Ascending aorta (tissue), 2 donors: Measurements from ENCODE around the gene KANK2. TPM values are rescaled to one million over a fixed set of nuclear protein-coding genes. Genes with fewer than 3 reads are reported as not detected.
A peak's percentile ranks its signal among the peaks of the same experiment; 100 is the strongest.

Source experiments
- DNase-seq, 2 donors: peaks; one replicate each; pipeline ENCODE4 v3.0.0-alpha.2; 2019; ENCODE audit warnings: low spot score in 2 of 2
- H3K27ac ChIP-seq, 2 donors: fragments of 200-600 bp; sonication (generic); one replicate each; pipeline ENCODE4 v1.5.1; 2016 to 2017; ENCODE audit warnings: mild to moderate bottlenecking in 1 of 2
- H3K27me3 ChIP-seq: fragments of 200-600 bp; sonication (generic); one replicate; pipeline ENCODE4 v1.5.1; 2017
- H3K36me3 ChIP-seq, 2 donors: fragments of 200-600 bp; sonication (generic); one replicate each; pipeline ENCODE4 v1.5.1; 2016
- H3K4me1 ChIP-seq, 2 donors: fragments of 200-600 bp; sonication (generic); one replicate each; pipeline ENCODE4 v1.5.1; 2016 to 2017; ENCODE audit warnings: mild to moderate bottlenecking in 1 of 2
- H3K4me3 ChIP-seq, 2 donors: fragments of 200-600 bp; sonication (generic); one replicate each; pipeline ENCODE4 v1.5.1; 2016 to 2017; ENCODE audit warnings: mild to moderate bottlenecking in 1 of 2
- H3K9me3 ChIP-seq, 2 donors: fragments of 200-600 bp; sonication (generic); one replicate each; pipeline ENCODE4 v1.5.1; 2016
- CTCF ChIP-seq, 3 experiments: fragments of 200-600 bp in 2 of 3; fragments of 450-650 bp in 1 of 3; sonication (generic) in 2 of 3; IDR thresholded peaks; one replicate each; pipeline ENCODE4 v1.5.1; 2016 to 2019; ENCODE audit warnings: antibody characterized with exemption in 3 of 3, mild to moderate bottlenecking in 1 of 3, moderate library complexity in 1 of 3
- intact Hi-C: fragments of 100-400 bp; cut with DNase I; formaldehyde crosslinking; loops from one replicate; pipeline ENCODE4 v1.15.1; 2023
- total RNA-seq: library from RNA; depleted of rRNA; stranded (reverse); fragments of >200 nt; gene quantifications from one replicate; pipeline ENCODE4 v1.1.0, GENCODE V29; 2016

Gene KANK2
- total RNA-seq, 1 donor from 2014 or later: 572 TPM

GRCh38 chr19:11194656-11195558 lies 2.4 kb downstream of the KANK2 start:
- Histone ChIP-seq H3K4me1 (peaks cover 33 to 41% of the 10 kb centered on the region in 2 donors), H3K27ac (peak overlapping the region; percentile 83 to 89), H3K4me3 (peak overlapping the region; percentile 67), H3K27me3 (no peaks in the 10 kb centered on the region), H3K36me3 (peaks cover 26 to 40% of the 10 kb centered on the region in 2 donors), H3K9me3 (no peaks in the 10 kb centered on the region)
- intact Hi-C loops: no loop called here
- TF ChIP-seq CTCF (IDR thresholded peaks at IDR 0.05): no peak
- no peak for DNase-seq

GRCh38 chr19:11194173-11194572 lies 3.2 kb downstream of the KANK2 start:
- no peaks in the 10 kb centered on the region for H3K27me3 ChIP-seq
- peaks cover 33 to 47% of the 10 kb centered on the region in 2 donors for H3K4me1 ChIP-seq
- TF ChIP-seq CTCF (IDR thresholded peaks at IDR 0.05): no peak
- no peak for DNase-seq
- intact Hi-C loops: no loop called here
- H3K36me3 ChIP-seq: peaks cover 26 to 40% of the 10 kb centered on the region in 2 donors
- peak overlapping the region; percentile 83 to 89 for H3K27ac ChIP-seq
- no peaks in the 10 kb centered on the region for H3K9me3 ChIP-seq
- H3K4me3 ChIP-seq: peak overlapping the region; percentile 67

DNA sequence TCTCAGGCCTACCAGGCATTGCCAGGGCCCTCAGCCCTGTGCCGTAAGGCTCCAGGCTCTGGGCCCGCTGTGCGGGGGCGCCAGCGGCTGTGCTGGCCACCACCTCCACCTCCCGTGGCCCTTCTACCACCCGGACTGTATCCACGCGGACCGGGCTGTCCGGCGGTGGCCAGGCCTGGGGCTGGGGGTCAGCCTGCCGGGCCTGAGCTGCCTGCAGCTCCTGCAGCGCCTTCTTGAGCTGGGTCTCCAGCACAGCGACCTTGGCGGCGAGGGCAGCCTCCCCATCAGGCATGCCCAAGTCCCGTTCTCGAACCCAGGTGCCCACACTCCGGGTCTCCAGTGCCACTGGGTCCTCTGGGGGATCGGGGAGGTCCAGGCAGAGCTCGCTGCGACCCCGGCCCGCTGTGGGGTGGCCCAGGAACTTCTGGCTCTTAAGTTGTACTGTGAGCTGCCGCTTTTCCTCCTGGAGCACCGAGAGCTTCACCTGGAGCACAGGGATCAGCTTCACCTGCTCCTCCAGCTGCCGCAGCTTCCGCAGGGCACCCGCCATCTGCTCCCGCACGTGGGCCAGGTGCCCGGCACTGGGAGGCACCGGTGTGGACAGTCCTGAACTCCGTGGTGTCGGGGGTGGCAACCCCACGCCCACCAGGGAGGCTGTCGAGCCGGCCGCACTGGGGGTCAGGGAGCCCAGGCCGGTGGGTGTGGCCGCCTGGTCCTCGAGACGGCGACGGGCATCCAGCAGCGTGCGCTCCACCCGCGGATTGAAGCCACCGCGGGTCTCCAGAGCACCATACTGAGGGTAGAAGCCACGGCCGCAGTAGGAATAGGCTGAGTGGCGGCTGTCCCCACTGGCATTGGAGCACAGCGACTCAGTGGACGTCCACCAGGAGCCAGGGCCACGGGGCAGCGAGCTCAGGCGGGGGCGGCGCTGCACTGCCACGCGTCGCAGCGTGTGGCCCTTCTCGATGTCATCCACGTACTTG lies 4.1 kb downstream of the KANK2 start:
- H3K36me3 ChIP-seq: peaks cover 30 to 48% of the 10 kb centered on the region in 2 donors
- H3K4me1 ChIP-seq: peaks cover 33 to 55% of the 10 kb centered on the region in 2 donors
- no peaks in the 10 kb centered on the region for H3K9me3 ChIP-seq
- peak overlapping the region in 1 of 2 donors; percentile 67 for H3K4me3 ChIP-seq
- intact Hi-C loops: no loop called here
- peak overlapping the region; percentile 83 to 89 for H3K27ac ChIP-seq
- no peaks in the 10 kb centered on the region for H3K27me3 ChIP-seq
- TF ChIP-seq CTCF (IDR thresholded peaks at IDR 0.05): no peak
- DNase-seq: no peak

- peak overlapping the region; percentile 20 to 67 for H3K4me3 ChIP-seq
- H3K27ac ChIP-seq: peak overlapping the region in 1 of 2 donors; percentile 83
- intact Hi-C loops: no loop called here
- TF ChIP-seq CTCF (IDR thresholded peaks at IDR 0.05): no peak
- peaks cover 33 to 57% of the 10 kb centered on the region in 2 donors for H3K4me1 ChIP-seq
- H3K36me3 ChIP-seq: peaks cover 30 to 50% of the 10 kb centered on the region in 2 donors
- no peak for DNase-seq
- H3K27me3 ChIP-seq: no peaks in the 10 kb centered on the region
- H3K9me3 ChIP-seq: no peaks in the 10 kb centered on the region
These were observed 5.4 kb downstream of the KANK2 start for GRCh38 chr19:11191934-11192333.

GRCh38 chr19:11191273-11191755 lies 6.0 kb downstream of the KANK2 start:
- peaks cover 30 to 55% of the 10 kb centered on the region in 2 donors for H3K36me3 ChIP-seq
- intact Hi-C loops: no loop called here
- peak; percentile 62 to 88 for DNase-seq
- peak overlapping the region; percentile 27 to 67 for H3K4me3 ChIP-seq
- H3K9me3 ChIP-seq: no peaks in the 10 kb centered on the region
- no peak for TF ChIP-seq CTCF (IDR thresholded peaks at IDR 0.05)
- no peaks in the 10 kb centered on the region for H3K27me3 ChIP-seq
- H3K27ac ChIP-seq: peak overlapping the region; percentile 83 to 85
- H3K4me1 ChIP-seq: peaks cover 33 to 63% of the 10 kb centered on the region in 2 donors
